ENCODE results near the gene PPP1R10.

PPP1R10 gene

GRCh38 chr6:30555816-30556065, 61.3 kb downstream of the PPP1R10 start:
- DNase-seq, result peak in 1 of 4 experiments; percentile 31

DNA sequence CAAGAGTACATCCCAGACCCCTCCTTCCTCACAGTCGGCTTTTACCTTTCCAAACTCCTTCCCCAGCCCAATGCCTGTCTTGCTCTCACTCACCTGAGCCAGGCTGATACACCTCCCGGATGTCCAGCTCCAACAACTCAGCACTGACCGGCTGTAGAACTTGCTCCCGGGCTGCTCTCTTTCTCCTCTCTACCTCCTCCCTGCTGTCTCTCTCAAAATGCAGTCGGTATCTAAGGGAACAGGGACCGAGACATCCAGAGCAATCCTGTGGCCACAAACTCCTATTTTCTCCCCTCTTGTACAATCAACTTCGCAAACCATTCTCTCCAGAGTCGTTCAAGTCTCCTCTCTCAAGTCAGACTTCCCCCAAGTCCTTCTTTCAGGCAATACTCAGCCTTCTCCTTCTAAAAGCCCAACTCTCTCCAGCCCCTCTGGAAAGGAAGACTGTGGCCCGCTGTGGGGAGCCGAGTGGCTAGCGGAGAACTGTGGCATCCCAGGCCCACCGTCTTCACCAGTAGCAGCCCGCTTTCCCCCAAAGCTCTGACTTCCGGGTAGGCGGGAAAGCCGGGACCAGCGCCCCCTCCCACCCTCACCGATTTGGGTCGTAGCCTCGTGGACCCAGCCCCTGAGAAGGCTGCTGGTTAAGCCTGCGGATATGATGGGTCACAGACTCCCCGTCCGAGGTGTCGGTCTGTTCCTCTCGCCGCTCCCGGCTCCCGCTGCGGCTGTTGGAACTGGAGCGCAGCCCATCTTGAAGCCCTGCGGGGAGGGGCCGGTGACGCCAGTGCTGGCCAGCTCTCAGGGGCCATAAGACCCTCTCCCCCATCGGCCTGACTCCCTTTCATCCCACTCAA, 61.9 kb downstream of the PPP1R10 start:
- DNase-seq, result no peak

GRCh38 chr6:30554404-30554803, 62.6 kb downstream of the PPP1R10 start:
- no peak for DNase-seq

All from activated CD4-positive, CD25-positive, alpha-beta regulatory T cell (primary cell).